Progenitor cell of endocrine pancreas (in vitro differentiated cells): ENCODE measurements around the gene CKS2. TPM values are rescaled to one million over a fixed set of nuclear protein-coding genes. Genes with fewer than 3 reads are reported as not detected.

ENCODE experiments used
- DNase-seq: peaks from one replicate; pipeline ENCODE4 v3.0.0; 2021; ENCODE audit warnings: low spot score; ENCODE audit not compliant: unreplicated experiment
- H3K27ac Mint-ChIP-seq: 2 replicates; pipeline ENCODE4 v1.8.0; 2021; ENCODE audit warnings: mild to moderate bottlenecking, moderate library complexity, mixed read lengths
- H3K27me3 Mint-ChIP-seq: 2 replicates; pipeline ENCODE4 v1.8.0; 2021; ENCODE audit warnings: mixed read lengths
- H3K36me3 Mint-ChIP-seq: 2 replicates; pipeline ENCODE4 v1.8.0; 2022; ENCODE audit warnings: mixed read lengths; ENCODE audit not compliant: insufficient read depth
- H3K4me1 Mint-ChIP-seq: 2 replicates; pipeline ENCODE4 v1.8.0; 2021; ENCODE audit warnings: low read depth, mixed read lengths
- H3K4me3 Mint-ChIP-seq: 2 replicates; pipeline ENCODE4 v1.8.0; 2021; ENCODE audit warnings: low read depth, mild to moderate bottlenecking, moderate library complexity, mixed read lengths
- H3K9me3 Mint-ChIP-seq: 2 replicates; pipeline ENCODE4 v1.8.0; 2021; ENCODE audit warnings: low read depth, mixed read lengths
- total RNA-seq: library from RNA; stranded (reverse); gene quantifications from 2 replicates; pipeline ENCODE4 v1.2.1, GENCODE V29; 2021
- TF ChIP-seq, protein P1 (sequence below): fragments of 200-600 bp; sonication (generic); IDR thresholded peaks from one replicate; pipeline ENCODE4 v1.5.0; 2021; ENCODE audit warnings: antibody characterized with exemption, mild to moderate bottlenecking; ENCODE audit not compliant: unreplicated experiment

The CKS2 gene
- total RNA-seq, 1 donor from 2014 or later = 99.1 TPM

DNA sequence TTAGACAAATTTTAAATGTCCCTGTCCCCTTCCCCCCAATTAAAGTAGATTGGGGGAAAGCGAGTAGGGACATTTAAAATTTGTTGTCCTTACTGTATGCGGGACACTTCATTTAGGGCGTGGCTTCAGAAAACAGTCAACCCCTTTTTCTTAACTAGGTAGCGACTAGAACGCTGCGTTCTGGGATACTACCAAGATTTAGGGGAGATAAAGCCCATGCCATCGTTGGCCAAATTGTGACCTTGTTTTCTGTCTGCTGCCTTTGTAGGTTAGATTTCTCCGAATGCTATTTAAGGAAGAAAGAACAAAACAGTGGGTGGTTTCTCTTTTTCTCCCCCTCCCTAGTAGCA lies 1.2 kb downstream of the CKS2 start:
- H3K27ac Mint-ChIP-seq = peak overlapping the region; percentile 94
- DNase-seq = no peak
- H3K36me3 Mint-ChIP-seq = peaks cover 8% of the 10 kb centered on the region
- peak overlapping the region; percentile 97 for H3K4me3 Mint-ChIP-seq
- TF ChIP-seq, protein P1, sequence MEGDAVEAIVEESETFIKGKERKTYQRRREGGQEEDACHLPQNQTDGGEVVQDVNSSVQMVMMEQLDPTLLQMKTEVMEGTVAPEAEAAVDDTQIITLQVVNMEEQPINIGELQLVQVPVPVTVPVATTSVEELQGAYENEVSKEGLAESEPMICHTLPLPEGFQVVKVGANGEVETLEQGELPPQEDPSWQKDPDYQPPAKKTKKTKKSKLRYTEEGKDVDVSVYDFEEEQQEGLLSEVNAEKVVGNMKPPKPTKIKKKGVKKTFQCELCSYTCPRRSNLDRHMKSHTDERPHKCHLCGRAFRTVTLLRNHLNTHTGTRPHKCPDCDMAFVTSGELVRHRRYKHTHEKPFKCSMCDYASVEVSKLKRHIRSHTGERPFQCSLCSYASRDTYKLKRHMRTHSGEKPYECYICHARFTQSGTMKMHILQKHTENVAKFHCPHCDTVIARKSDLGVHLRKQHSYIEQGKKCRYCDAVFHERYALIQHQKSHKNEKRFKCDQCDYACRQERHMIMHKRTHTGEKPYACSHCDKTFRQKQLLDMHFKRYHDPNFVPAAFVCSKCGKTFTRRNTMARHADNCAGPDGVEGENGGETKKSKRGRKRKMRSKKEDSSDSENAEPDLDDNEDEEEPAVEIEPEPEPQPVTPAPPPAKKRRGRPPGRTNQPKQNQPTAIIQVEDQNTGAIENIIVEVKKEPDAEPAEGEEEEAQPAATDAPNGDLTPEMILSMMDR = no peak
- H3K9me3 Mint-ChIP-seq = no peaks in the 10 kb centered on the region
- peaks cover 32% of the 10 kb centered on the region for H3K4me1 Mint-ChIP-seq
- H3K27me3 Mint-ChIP-seq = no peaks in the 10 kb centered on the region

DNA sequence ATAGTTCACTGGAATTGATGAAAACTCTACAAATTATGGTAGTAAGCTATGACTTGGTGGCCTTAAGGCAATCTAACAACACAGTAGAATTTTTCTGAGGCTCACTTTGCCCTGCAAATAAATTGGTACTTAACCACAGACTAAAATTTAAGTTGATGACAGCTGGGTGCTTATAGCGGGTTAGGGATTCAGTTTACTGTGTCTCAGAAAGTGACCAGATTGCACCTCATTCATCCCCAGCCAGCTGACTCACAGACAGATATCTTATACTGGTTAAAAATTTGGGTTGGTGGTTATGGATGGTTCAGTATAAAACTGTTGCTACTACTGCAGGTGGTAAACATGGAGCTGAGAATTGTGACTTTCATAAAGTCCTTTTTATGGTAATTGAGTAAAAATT lies 2.8 kb downstream of the CKS2 start:
- Mint-ChIP-seq H3K4me1 (peaks cover 35% of the 10 kb centered on the region), H3K27ac (peak overlapping the region; percentile 76), H3K27me3 (no peaks in the 10 kb centered on the region), H3K4me3 (peak overlapping the region; percentile 97), H3K9me3 (no peaks in the 10 kb centered on the region), H3K36me3 (peaks cover 12% of the 10 kb centered on the region)
- DNase-seq = no peak
- TF ChIP-seq, protein P1 = no peak

DNA sequence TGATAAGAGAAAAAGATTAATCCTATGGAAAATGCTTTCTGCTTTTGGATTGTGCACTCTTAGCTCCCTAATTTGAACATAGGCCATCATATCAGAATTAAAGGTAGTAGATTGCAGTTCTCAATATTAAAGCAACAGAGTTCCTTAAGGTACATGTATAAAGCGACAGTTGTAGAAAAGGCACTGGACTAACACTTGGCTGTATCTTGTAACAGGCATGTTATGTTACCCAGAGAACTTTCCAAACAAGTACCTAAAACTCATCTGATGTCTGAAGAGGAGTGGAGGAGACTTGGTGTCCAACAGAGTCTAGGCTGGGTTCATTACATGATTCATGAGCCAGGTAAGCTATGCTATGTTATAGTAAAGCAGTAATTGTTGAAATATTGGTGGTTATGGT lies 4.0 kb downstream of the CKS2 start:
- TF ChIP-seq, protein P1 = no peak
- H3K27me3 Mint-ChIP-seq = no peaks in the 10 kb centered on the region
- H3K4me3 Mint-ChIP-seq = no peak overlapping the region
- H3K36me3 Mint-ChIP-seq = peaks cover 12% of the 10 kb centered on the region
- no peaks in the 10 kb centered on the region for H3K9me3 Mint-ChIP-seq
- no peak for DNase-seq
- peak overlapping the region; percentile 71 for H3K27ac Mint-ChIP-seq
- peaks cover 36% of the 10 kb centered on the region for H3K4me1 Mint-ChIP-seq

DNA sequence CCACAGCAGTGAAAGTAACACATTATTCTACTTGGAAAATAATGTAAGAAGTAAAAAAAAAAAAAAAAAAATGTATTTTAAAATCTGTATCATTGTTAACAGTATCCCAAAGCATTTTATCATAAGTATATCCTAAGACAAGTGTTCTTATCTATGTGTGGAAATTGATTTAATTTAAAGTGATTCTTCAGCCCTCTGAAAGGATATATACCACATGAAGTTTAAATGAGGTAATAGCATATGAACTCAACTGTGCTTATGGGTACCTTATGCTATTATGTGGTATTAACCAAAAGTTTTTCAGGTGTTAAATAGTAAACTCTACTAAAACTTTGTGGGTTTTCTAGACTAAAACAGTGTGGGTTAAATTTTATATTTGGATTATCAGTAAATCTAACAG lies 4.5 kb downstream of the CKS2 start:
- TF ChIP-seq, protein P1 = no peak
- Mint-ChIP-seq H3K4me1 (peaks cover 37% of the 10 kb centered on the region), H3K27me3 (no peaks in the 10 kb centered on the region), H3K9me3 (no peaks in the 10 kb centered on the region), H3K36me3 (peaks cover 12% of the 10 kb centered on the region), H3K4me3 (no peak overlapping the region), H3K27ac (no peak overlapping the region)
- no peak for DNase-seq

DNA sequence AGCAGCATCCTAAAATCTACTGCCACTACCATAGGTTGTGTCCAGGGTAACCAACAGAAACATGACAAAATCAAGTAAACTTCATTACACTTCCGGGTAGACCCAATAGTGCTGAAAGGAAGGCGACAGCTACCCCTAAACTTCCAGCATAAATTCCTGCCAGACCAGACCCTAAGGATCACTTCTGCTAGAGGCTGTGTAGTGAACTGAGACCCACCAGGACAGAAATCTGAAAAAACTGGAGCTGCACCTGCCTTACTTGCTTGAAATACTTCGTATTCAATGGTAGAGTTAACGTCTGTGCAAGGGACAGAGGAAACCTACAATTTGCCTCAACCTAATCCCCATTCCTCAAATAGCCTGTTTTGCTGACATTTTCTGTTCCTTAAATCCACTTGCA lies 6.3 kb downstream of the CKS2 start:
- H3K36me3 Mint-ChIP-seq = peaks cover 12% of the 10 kb centered on the region
- H3K9me3 Mint-ChIP-seq = no peaks in the 10 kb centered on the region
- H3K27me3 Mint-ChIP-seq = no peaks in the 10 kb centered on the region
- no peak for DNase-seq
- peaks cover 39% of the 10 kb centered on the region for H3K4me1 Mint-ChIP-seq
- peak overlapping the region; percentile 78 for H3K4me3 Mint-ChIP-seq
- H3K27ac Mint-ChIP-seq = peak overlapping the region; percentile 98
- TF ChIP-seq, protein P1 = no peak
